Neural cell (in vitro differentiated cells): ENCODE measurements around the gene EEIG1. TPM values are rescaled to one million over a fixed set of nuclear protein-coding genes. Genes with fewer than 3 reads are reported as not detected.

Experiments
- H2AFZ ChIP-seq: fragments of 200-600, 300-800 bp; sonication (generic), shearing (Covaris generic); 2 replicates; pipeline ENCODE4 v1.6.0; 2014; ENCODE audit warnings: low read depth, mild to moderate bottlenecking, antibody characterized with exemption, low read length, moderate library complexity
- H3F3A ChIP-seq: fragments of 200-600 bp; shearing (Covaris generic); 2 replicates; pipeline ENCODE4 v1.6.1; 2016; ENCODE audit warnings: mild to moderate bottlenecking, moderate library complexity, mixed read lengths, antibody characterized with exemption, low read length; ENCODE audit not compliant: insufficient read depth, poor library complexity, severe bottlenecking
- H3K27ac ChIP-seq: fragments of 200-600, 300-800 bp; sonication (generic), shearing (Covaris generic); 2 replicates; pipeline ENCODE4 v1.5.1; 2014; ENCODE audit warnings: mild to moderate bottlenecking, low read length, moderate library complexity
- H3K27me3 ChIP-seq: fragments of 300-800, 200-600 bp; sonication (generic), shearing (Covaris generic); 2 replicates; pipeline ENCODE4 v1.6.0; 2014; ENCODE audit warnings: mild to moderate bottlenecking, low read depth, low read length, moderate library complexity; ENCODE audit not compliant: insufficient read depth
- H3K36me3 ChIP-seq: fragments of 300-800, 200-600 bp; sonication (generic), shearing (Covaris generic); 2 replicates; pipeline ENCODE4 v1.5.1; 2014; ENCODE audit warnings: mild to moderate bottlenecking, antibody characterized with exemption, low read length, moderate library complexity; ENCODE audit not compliant: insufficient read depth
- H3K4me2 ChIP-seq: fragments of 300-800, 200-600 bp; sonication (generic), shearing (Covaris generic); 2 replicates; pipeline ENCODE4 v1.6.0; 2014; ENCODE audit warnings: mild to moderate bottlenecking, low read length
- H3K4me3 ChIP-seq: fragments of 300-800, 200-600 bp; sonication (generic), shearing (Covaris generic); 2 replicates; pipeline ENCODE4 v1.5.1; 2014; ENCODE audit warnings: mild to moderate bottlenecking, low read length, moderate library complexity
- H3K79me2 ChIP-seq: fragments of 200-600 bp; shearing (Covaris generic); replicated peaks from 2 replicates; pipeline ENCODE4 v1.6.0; 2014; ENCODE audit warnings: mild to moderate bottlenecking, low read length, moderate library complexity; ENCODE audit not compliant: insufficient read depth
- H3K9ac ChIP-seq: fragments of 300-800, 200-600 bp; sonication (generic), shearing (Covaris generic); 2 replicates; pipeline ENCODE4 v1.6.1; 2016; ENCODE audit warnings: mild to moderate bottlenecking, low read length, mixed read lengths
- H3K9me2 ChIP-seq: fragments of 200-600 bp; shearing (Covaris generic); 2 replicates; pipeline ENCODE4 v1.6.1; 2016; ENCODE audit warnings: mild to moderate bottlenecking, low read length, mixed read lengths; ENCODE audit not compliant: insufficient read depth
- H3K9me3 ChIP-seq: fragments of 200-600, 300-800 bp; sonication (generic), shearing (Covaris generic); 2 replicates; pipeline ENCODE4 v1.6.1; 2016; ENCODE audit warnings: mild to moderate bottlenecking, mixed run types, low read length, moderate library complexity, mixed read lengths
- H4K20me1 ChIP-seq: fragments of 200-600 bp; shearing (Covaris generic); 2 replicates; pipeline ENCODE4 v1.6.1; 2016; ENCODE audit warnings: mild to moderate bottlenecking, mixed run types; ENCODE audit not compliant: insufficient read depth
- CTCF ChIP-seq: fragments of 450-650 bp; IDR thresholded peaks from 2 replicates; pipeline ENCODE4 v1.5.1; 2014; ENCODE audit warnings: antibody characterized with exemption, mild to moderate bottlenecking, moderate library complexity; ENCODE audit not compliant: poor library complexity, severe bottlenecking
- EP300 ChIP-seq: fragments of 450-650 bp; conservative IDR thresholded peaks from 2 replicates; pipeline ENCODE4 v1.6.1; 2014; ENCODE audit warnings: antibody characterized with exemption, mild to moderate bottlenecking, moderate library complexity; ENCODE audit not compliant: poor library complexity, severe bottlenecking
- EZH2 ChIP-seq: fragments of 200-600, 300-800 bp; shearing (Covaris generic), sonication (generic); IDR thresholded peaks from 2 replicates; pipeline ENCODE4 v1.6.1; 2014; ENCODE audit warnings: antibody characterized with exemption, low read length, borderline replicate concordance, mild to moderate bottlenecking; ENCODE audit not compliant: insufficient read depth, poor library complexity, severe bottlenecking
- MXI1 ChIP-seq: fragments of 450-650 bp; conservative IDR thresholded peaks from 2 replicates; pipeline ENCODE4 v1.6.1; 2014; ENCODE audit warnings: antibody characterized with exemption, mild to moderate bottlenecking; ENCODE audit not compliant: poor library complexity, severe bottlenecking
- POLR2AphosphoS5 ChIP-seq: IDR thresholded peaks from 2 replicates; pipeline ENCODE4 v1.6.1; 2012
- RAD21 ChIP-seq: fragments of 450-650 bp; conservative IDR thresholded peaks from 2 replicates; pipeline ENCODE4 v1.6.1; 2014; ENCODE audit warnings: antibody characterized with exemption, mild to moderate bottlenecking, moderate library complexity
- REST ChIP-seq: IDR thresholded peaks from 2 replicates; pipeline ENCODE4 v1.6.1; 2012; ENCODE audit warnings: borderline replicate concordance
- SMC3 ChIP-seq: fragments of 450-650 bp; conservative IDR thresholded peaks from 2 replicates; pipeline ENCODE4 v1.6.1; 2014; ENCODE audit warnings: antibody characterized with exemption, mild to moderate bottlenecking, moderate library complexity; ENCODE audit not compliant: poor library complexity
- TAF1 ChIP-seq: IDR thresholded peaks from 2 replicates; pipeline ENCODE4 v1.6.1; 2012; ENCODE audit warnings: low read depth
- polyA plus RNA-seq: library from polyadenylated mRNA; depleted of rRNA; stranded (reverse); fragments of >200 nt; gene quantifications from 2 replicates; pipeline ENCODE4 v1.2.3, GENCODE V29; 2014

EEIG1 gene
- polyA plus RNA-seq, 1 donor from 2014 or later, result 6.7 TPM

DNA sequence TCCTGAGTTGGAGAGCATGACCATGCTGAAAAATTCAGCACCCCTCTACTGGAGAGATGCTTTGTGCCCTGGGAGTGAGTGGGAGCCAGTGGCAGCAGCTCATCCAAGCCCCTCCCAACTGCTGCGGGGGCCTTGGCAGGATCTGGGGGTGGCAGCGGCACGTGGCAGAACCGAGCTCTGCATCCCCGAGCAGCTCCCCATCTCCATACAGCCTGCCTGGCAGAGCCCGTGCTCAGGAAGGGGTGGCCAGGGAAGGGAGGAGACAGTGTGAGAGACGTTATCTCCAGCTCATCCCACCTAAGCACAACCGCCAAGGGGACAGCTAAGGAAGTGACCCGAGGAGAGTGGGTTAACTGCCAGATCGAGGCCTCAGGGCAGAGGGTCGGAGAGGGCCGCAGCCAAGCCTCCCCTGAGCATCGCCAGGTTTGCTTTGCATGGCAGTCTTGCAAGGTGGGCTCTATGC, 25.9 kb downstream of the EEIG1 start:
- H3K9ac ChIP-seq, result no peak overlapping the region
- no peak overlapping the region for H3K4me2 ChIP-seq
- peaks cover 18% of the 10 kb centered on the region for H3K79me2 ChIP-seq
- H3K4me3 ChIP-seq, result no peak overlapping the region
- TF ChIP-seq SMC3, result no peak
- no peak for TF ChIP-seq EP300
- no peak for TF ChIP-seq RAD21
- no peak for TF ChIP-seq CTCF
- TF ChIP-seq MXI1, result no peak
- TF ChIP-seq REST, result no peak
- no peak for TF ChIP-seq TAF1
- no peak for TF ChIP-seq POLR2AphosphoS5
- TF ChIP-seq EZH2, result no peak
- H2AFZ ChIP-seq, result no peak overlapping the region
- no peaks in the 10 kb centered on the region for H3K9me3 ChIP-seq
- no peaks in the 10 kb centered on the region for H3K27me3 ChIP-seq
- no peak overlapping the region for H3K27ac ChIP-seq
- no peaks in the 10 kb centered on the region for H3K36me3 ChIP-seq
- H4K20me1 ChIP-seq, result no peaks in the 10 kb centered on the region
- H3F3A ChIP-seq, result no peaks in the 10 kb centered on the region
- H3K9me2 ChIP-seq, result no peaks in the 10 kb centered on the region

GRCh38 chr9:127953768-127954505, 26.9 kb downstream of the EEIG1 start:
- Histone ChIP-seq H3K79me2 (peaks cover 17% of the 10 kb centered on the region), H3K4me3 (no peak overlapping the region), H3K27ac (no peak overlapping the region)

More at GRCh38 chr9:127953768-127954505, 26.9 kb downstream of the EEIG1 start:
- Histone ChIP-seq H4K20me1 (no peaks in the 10 kb centered on the region), H3K36me3 (no peaks in the 10 kb centered on the region), H3K9ac (no peak overlapping the region), H3F3A (no peaks in the 10 kb centered on the region), H3K9me3 (no peaks in the 10 kb centered on the region), H3K9me2 (no peaks in the 10 kb centered on the region), H3K4me2 (no peak overlapping the region), H3K27me3 (no peaks in the 10 kb centered on the region), H2AFZ (no peak overlapping the region)
- no peak for TF ChIP-seq POLR2AphosphoS5
- no peak for TF ChIP-seq MXI1
- no peak for TF ChIP-seq CTCF
- no peak for TF ChIP-seq RAD21
- TF ChIP-seq REST, result no peak
